Ishikawa (cell line): Measurements from ENCODE around the gene ROBO3.

Experiments used
- CEBPB ChIP-seq: IDR thresholded peaks from 2 replicates; pipeline ENCODE4 v1.6.1; 2012
- CREB1 ChIP-seq: IDR thresholded peaks from 2 replicates; pipeline ENCODE4 v1.6.1; 2012; ENCODE audit warnings: low read depth
- EGR1 ChIP-seq: IDR thresholded peaks from 2 replicates; pipeline ENCODE4 v1.6.1; 2012
- EP300 ChIP-seq: IDR thresholded peaks from 2 replicates; pipeline ENCODE4 v1.6.1; 2012; ENCODE audit warnings: borderline replicate concordance
- FOXM1 ChIP-seq: IDR thresholded peaks from 2 replicates; pipeline ENCODE4 v1.6.1; 2012; ENCODE audit warnings: low read depth, borderline replicate concordance
- NFIC ChIP-seq: IDR thresholded peaks from 2 replicates; pipeline ENCODE4 v1.6.1; 2012
- RAD21 ChIP-seq: IDR thresholded peaks from 2 replicates; pipeline ENCODE4 v1.6.1; 2012; ENCODE audit warnings: low read depth
- REST ChIP-seq: IDR thresholded peaks from 2 replicates; pipeline ENCODE4 v1.6.1; 2012; ENCODE audit warnings: low read depth, mild to moderate bottlenecking
- TAF1 ChIP-seq: IDR thresholded peaks from 2 replicates; pipeline ENCODE4 v1.6.1; 2012; ENCODE audit warnings: low read depth, mild to moderate bottlenecking
- TCF12 ChIP-seq: IDR thresholded peaks from 2 replicates; pipeline ENCODE4 v1.6.1; 2012; ENCODE audit warnings: low read depth
- TEAD4 ChIP-seq: IDR thresholded peaks from 2 replicates; pipeline ENCODE4 v1.6.1; 2012
- USF1 ChIP-seq: IDR thresholded peaks from 2 replicates; pipeline ENCODE4 v1.6.1; 2012
- YY1 ChIP-seq: IDR thresholded peaks from 2 replicates; pipeline ENCODE4 v1.6.1; 2012; ENCODE audit warnings: low read depth
- ZBTB7A ChIP-seq: IDR thresholded peaks from 2 replicates; pipeline ENCODE4 v1.6.1; 2012; ENCODE audit warnings: low read depth
- TF ChIP-seq, protein P1 (sequence below): IDR thresholded peaks from 2 replicates; pipeline ENCODE4 v1.6.1; 2012

The ROBO3 gene

GRCh38 chr11:124825876-124826275, 39.4 kb upstream of the ROBO3 start:
- TF ChIP-seq, protein P1, sequence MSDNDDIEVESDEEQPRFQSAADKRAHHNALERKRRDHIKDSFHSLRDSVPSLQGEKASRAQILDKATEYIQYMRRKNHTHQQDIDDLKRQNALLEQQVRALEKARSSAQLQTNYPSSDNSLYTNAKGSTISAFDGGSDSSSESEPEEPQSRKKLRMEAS: no peak
- TF ChIP-seq EP300 (no peak), NFIC (no peak), TCF12 (no peak), USF1 (no peak), EGR1 (no peak), ZBTB7A (no peak), CREB1 (no peak), REST (no peak), TEAD4 (no peak), YY1 (no peak), RAD21 (no peak), TAF1 (no peak), FOXM1 (no peak), CEBPB (no peak)

- TF ChIP-seq TEAD4: no peak
- TF ChIP-seq ZBTB7A: no peak
- no peak for TF ChIP-seq EGR1
- no peak for TF ChIP-seq TCF12
- TF ChIP-seq, protein P1: no peak
- no peak for TF ChIP-seq NFIC
- TF ChIP-seq CEBPB: no peak
- no peak for TF ChIP-seq USF1
- no peak for TF ChIP-seq YY1
- no peak for TF ChIP-seq REST
- TF ChIP-seq TAF1: no peak
- no peak for TF ChIP-seq RAD21
- TF ChIP-seq FOXM1: no peak
- TF ChIP-seq CREB1: no peak
- no peak for TF ChIP-seq EP300
Measured at GRCh38 chr11:124829986-124830385, 35.2 kb upstream of the ROBO3 start.

GRCh38 chr11:124830749-124831148, 34.5 kb upstream of the ROBO3 start:
- TF ChIP-seq TEAD4 (no peak), TCF12 (no peak), EGR1 (no peak), CEBPB (no peak), CREB1 (no peak), EP300 (no peak), USF1 (no peak), NFIC (no peak), ZBTB7A (no peak), YY1 (no peak), REST (no peak), TAF1 (no peak), FOXM1 (no peak)
- TF ChIP-seq, protein P1: no peak

DNA sequence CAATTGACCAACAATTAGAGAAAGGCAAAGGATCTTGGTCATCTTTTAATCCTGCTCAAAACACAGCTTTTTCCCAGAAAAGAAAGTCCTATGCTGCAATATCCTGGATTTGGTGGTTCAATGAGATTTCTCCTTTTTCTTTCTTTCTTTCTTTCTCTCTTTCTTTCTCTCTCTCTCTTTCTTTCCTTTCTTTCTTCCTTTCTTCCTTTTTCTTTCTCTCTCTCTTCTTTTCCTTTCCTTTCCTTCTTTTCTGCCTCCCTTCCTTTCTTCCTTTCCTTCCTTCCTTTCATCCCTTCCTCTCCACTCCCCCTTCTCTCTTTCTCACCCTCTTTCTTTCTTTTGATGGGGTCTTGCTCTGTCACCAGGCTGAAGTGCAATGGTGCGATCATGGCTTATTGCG, 33.3 kb upstream of the ROBO3 start:
- TF ChIP-seq EGR1 (no peak), EP300 (no peak), CREB1 (no peak), FOXM1 (no peak), RAD21 (no peak), REST (no peak), CEBPB (no peak), TEAD4 (no peak), ZBTB7A (no peak), NFIC (no peak), TCF12 (no peak), USF1 (no peak), YY1 (no peak), TAF1 (no peak)
- TF ChIP-seq, protein P1: no peak
